Naive thymus-derived CD8-positive, alpha-beta T cell (primary cell): Measurements from ENCODE around the gene HERC4. TPM values are rescaled to one million over a fixed set of nuclear protein-coding genes. Genes with fewer than 3 reads are reported as not detected.
A peak's percentile ranks its signal among the peaks of the same experiment; 100 is the strongest.
"Not testable (repeated sequence)": the region's sequence is repeated elsewhere in the genome, so short reads cannot be mapped to it uniquely, and the experiment has no call there.

Experiments
- ATAC-seq, 2 donors: fragments of 150-1000 bp; cut with Tn5 transposase in 1 of 2; sonication (Bioruptor Pico), chemical (Tn5 transposase) in 1 of 2; 1 replicate in 1 of 2; 2 replicates in 1 of 2; pipeline ENCODE4 v1.10.0; 2021; ENCODE audit warnings: mild to moderate bottlenecking in 2 of 2, moderate library complexity in 2 of 2
- POLR2A ChIA-PET: fragments of 350-600 bp; sonication (Branson Sonifier 250); formaldehyde crosslinking; loops from one replicate; lab custom pipeline; 2021; ENCODE audit warnings: antibody characterized with exemption; lab: Charles Lee
- DNase-seq, 10 donors: peaks; one replicate each; pipeline versions ENCODE4 v3.0.0 to v3.0.0-alpha.2; 2020 to 2022
- H3K27ac Mint-ChIP-seq, 10 donors: one replicate each; pipeline ENCODE4 v1.8.0; 2020 to 2022; ENCODE audit warnings: mild to moderate bottlenecking in 10 of 10, mixed read lengths in 10 of 10, moderate library complexity in 4 of 10, inconsistent platforms in 1 of 10
- H3K27me3 Mint-ChIP-seq, 5 donors: one replicate each; pipeline ENCODE4 v1.8.0; 2021 to 2022; ENCODE audit warnings: mixed read lengths in 5 of 5
- H3K36me3 Mint-ChIP-seq, 3 donors: one replicate each; pipeline ENCODE4 v1.8.0; 2020 to 2022; ENCODE audit warnings: mixed read lengths in 3 of 3, mild to moderate bottlenecking in 2 of 3, inconsistent platforms in 1 of 3
- H3K4me1 Mint-ChIP-seq, 4 donors: one replicate each; pipeline ENCODE4 v1.8.0; 2021 to 2022; ENCODE audit warnings: mixed read lengths in 4 of 4
- H3K4me3 Mint-ChIP-seq, 10 donors: one replicate each; pipeline ENCODE4 v1.8.0; 2020 to 2022; ENCODE audit warnings: mild to moderate bottlenecking in 10 of 10, mixed read lengths in 10 of 10, moderate library complexity in 6 of 10, inconsistent platforms in 1 of 10
- H3K9me3 Mint-ChIP-seq, 9 donors: one replicate each; pipeline ENCODE4 v1.8.0; 2020 to 2022; ENCODE audit warnings: mixed read lengths in 9 of 9, mild to moderate bottlenecking in 3 of 9, inconsistent platforms in 1 of 9, moderate library complexity in 1 of 9
- polyA plus RNA-seq, 3 donors: library from polyadenylated mRNA; unstranded; fragments of 300-500 nt; fragmentation: Illumina TruSeq; gene quantifications; one replicate each; pipeline ENCODE4 v1.2.3, GENCODE V29; 2021
- total RNA-seq, 8 experiments: library from RNA in 2 of 8; stranded (reverse) in 2 of 8; gene quantifications; one replicate each; pipeline ENCODE4 v1.2.3 and lab custom pipeline; 2021 to 2026

The HERC4 gene
- total and polyA plus RNA-seq, 5 experiments from 2014 or later = 18.1 to 106 (median 24.0) TPM

DNA sequence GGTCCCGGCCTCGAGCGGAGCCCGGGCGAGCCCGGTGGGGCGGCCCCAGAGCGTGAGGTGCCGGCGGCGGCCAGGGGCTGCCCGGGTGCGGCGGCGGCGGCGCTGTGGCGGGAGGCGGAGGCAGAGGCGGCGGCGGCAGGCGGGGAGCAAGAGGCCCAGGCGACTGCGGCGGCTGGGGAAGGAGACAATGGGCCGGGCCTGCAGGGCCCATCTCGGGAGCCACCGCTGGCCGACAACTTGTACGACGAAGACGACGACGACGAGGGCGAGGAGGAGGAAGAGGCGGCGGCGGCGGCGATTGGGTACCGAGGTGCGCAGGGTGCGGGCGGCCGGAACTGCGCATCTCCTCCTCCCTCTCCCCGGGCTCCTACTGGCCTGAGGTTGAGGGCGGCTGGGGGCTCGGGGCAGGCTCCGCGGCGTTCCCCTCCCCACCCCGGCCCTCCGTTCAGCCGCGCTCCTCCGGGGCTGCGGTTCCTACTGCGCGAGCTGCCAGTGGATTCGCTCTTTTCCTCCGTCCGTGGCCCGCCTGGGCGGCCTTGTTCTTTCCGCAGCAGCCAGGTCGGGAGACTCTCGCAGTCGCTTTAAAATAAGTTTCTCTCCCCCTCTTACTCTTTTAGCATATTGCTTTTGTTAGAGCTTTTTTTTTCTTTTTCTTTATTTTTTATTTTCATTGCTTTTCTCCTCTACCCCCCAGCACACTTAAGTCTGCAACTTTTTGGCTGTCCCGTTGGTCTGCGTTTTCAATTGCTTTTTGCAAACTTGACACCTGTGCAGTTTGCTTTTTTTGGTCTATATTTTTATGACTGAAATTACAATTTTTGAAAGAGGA, 190.0 kb downstream of the HERC4 start:
- peak; percentile 70 to 90 (median 76) for DNase-seq
- Mint-ChIP-seq H3K36me3 (peaks cover 0 to 34% (median 15%) of the 10 kb centered on the region in 3 donors), H3K4me3 (peak overlapping the region; percentile 90 to 98 (median 94)), H3K9me3 (no peaks in the 10 kb centered on the region), H3K4me1 (peaks cover 19 to 48% (median 39%) of the 10 kb centered on the region in 4 donors), H3K27ac (peak overlapping the region; percentile 92 to 98 (median 96)), H3K27me3 (no peaks in the 10 kb centered on the region)
- ATAC-seq = peak; percentile 70 to 73
- POLR2A ChIA-PET = interaction anchor here (0.6 to 3.5 kb wide), 18 partner anchors 9 to 1717 kb away, joined by 3 to 32 read pairs (median 4); partner anchors contain the start of genes DDX50, HERC4, HNRNPH3 and PBLD

DNA sequence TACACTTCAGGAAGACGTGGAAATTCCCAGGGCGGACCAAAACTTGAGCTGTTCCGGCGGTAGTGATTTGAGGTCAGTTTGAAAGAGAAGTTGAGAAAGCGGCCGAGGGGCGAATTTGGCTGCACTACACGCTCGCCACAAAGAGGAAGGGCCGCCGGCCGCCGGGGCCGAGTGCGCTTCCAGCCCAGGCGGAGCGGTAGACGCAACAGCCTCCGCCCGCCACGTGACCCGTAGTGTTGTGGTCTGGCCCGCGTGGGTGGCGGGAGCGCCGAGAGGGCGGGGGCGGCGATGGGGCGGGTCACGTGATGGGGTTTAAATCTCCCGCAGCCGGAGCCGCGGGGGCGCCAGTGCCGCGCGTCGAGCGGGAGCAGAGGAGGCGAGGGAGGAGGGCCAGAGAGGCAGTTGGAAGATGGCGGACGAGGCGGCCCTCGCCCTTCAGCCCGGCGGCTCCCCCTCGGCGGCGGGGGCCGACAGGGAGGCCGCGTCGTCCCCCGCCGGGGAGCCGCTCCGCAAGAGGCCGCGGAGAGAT, 190.7 kb downstream of the HERC4 start, which contains the start of gene SIRT1:
SIRT1 (plus strand) TSS at position 344 of the 529 bp plus-strand sequence; CDS start at position 410, 66 bp downstream.
- peaks cover 0 to 27% (median 11%) of the 10 kb centered on the region in 3 donors for H3K36me3 Mint-ChIP-seq
- POLR2A ChIA-PET = interaction anchor here (0.6 to 3.5 kb wide), 9 partner anchors 10 to 448 kb away, joined by 3 to 32 read pairs (median 5); partner anchors contain the start of genes HERC4, HNRNPH3 and PBLD

DNA sequence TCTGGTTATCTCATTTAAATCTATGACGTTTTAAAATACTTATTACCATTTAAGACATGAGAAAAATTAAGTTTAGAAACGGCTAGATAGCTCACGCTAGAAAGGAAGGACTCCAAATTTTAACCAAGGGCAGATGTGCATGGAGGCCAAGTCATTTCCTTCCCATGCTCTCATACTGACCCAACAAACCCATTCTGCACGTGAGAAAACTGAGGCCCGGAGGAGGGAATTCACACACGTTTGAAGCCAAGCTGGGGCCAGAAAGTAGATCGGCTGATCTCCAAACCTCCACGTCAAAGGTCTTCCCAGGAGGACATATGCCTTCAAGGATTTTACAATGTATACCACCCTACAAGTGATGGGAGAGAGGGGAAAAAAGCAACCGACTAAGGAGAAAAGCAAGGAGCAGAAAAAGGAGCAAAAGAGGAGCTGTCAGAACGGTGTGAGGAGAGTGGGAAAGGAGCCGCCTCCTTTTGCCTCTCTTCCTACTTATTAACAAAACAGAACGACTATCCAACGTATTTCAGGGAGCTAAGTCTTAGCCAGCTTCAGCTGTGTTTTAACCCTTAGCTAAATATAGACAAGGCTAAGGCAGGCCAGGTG, 191.3 kb downstream of the HERC4 start:
- Mint-ChIP-seq H3K4me3 (peak overlapping the region; percentile 84 to 97 (median 92)), H3K27me3 (no peaks in the 10 kb centered on the region), H3K4me1 (peaks cover 14 to 39% (median 30%) of the 10 kb centered on the region in 4 donors), H3K27ac (peak overlapping the region; percentile 94 to 98 (median 96)), H3K36me3 (peaks cover 0 to 21% (median 9%) of the 10 kb centered on the region in 3 donors), H3K9me3 (no peaks in the 10 kb centered on the region)
- ATAC-seq = peak; percentile 7
- POLR2A ChIA-PET = interaction anchor here (0.6 to 3.5 kb wide), 9 partner anchors 10 to 449 kb away, joined by 3 to 32 read pairs (median 5); partner anchors contain the start of genes HERC4, HNRNPH3 and PBLD
- DNase-seq = peak in 1 of 10 donors; percentile 7

More for the DNA sequence above, 190.7 kb downstream of the HERC4 start, which contains the start of gene SIRT1:
- peak within 1 kb of the TSS; percentile 94 to 98 (median 96) for H3K27ac Mint-ChIP-seq
- H3K4me3 Mint-ChIP-seq = peak within 1 kb of the TSS; percentile 90 to 98 (median 95)
- peak; percentile 88 to 95 (median 92) for DNase-seq
- no peaks in the 10 kb centered on the region for H3K27me3 Mint-ChIP-seq
- H3K9me3 Mint-ChIP-seq = no peaks in the 10 kb centered on the region
- peak; percentile 78 to 82 for ATAC-seq
- peaks cover 16 to 45% (median 35%) of the 10 kb centered on the region in 4 donors for H3K4me1 Mint-ChIP-seq

DNA sequence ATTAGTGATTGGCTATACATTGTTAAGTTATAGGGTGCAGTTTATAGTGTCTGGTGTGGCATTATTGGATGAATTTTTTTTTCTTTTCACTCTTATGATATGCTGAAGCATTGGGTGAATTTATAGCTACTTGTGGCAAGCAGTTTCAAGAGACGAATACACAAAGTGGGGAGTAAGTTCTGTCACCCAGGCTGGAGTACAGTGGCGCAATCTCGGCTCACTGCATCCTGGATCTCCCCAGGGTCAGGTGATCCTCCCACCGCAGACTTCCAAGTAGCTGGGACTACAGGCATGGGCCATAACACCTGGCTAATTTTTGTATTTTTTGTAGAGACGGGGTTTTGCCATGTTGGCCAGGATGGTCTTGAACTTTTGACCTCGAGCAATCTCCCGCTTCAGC, 196.9 kb downstream of the HERC4 start:
- no peaks in the 10 kb centered on the region for H3K36me3 Mint-ChIP-seq
- H3K9me3 Mint-ChIP-seq = no peaks in the 10 kb centered on the region
- no peak for ATAC-seq
- POLR2A ChIA-PET = no interaction called here
- DNase-seq = no peak
- no peak overlapping the region for H3K27ac Mint-ChIP-seq
- no peaks in the 10 kb centered on the region for H3K4me1 Mint-ChIP-seq
- H3K4me3 Mint-ChIP-seq = no peak overlapping the region
- no peaks in the 10 kb centered on the region for H3K27me3 Mint-ChIP-seq

DNA sequence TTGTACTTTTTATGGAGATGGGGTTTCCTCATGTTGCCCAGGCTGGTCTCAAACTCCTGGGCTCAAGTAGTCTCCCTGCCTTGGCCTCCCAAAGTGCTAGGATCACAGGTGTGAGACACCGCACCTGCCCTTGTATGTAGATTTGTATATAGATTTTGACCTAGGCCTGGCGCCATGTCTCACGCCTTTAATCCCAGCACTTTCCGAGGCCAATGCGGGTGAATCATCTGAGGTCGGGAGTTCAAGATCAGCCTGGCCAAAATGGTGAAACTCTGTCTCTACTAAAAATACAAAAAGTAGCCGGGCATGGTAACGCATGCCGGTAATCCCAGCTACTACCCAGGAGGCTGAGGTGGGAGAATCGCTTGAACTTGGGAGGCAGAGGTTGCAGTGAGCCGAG, 197.7 kb downstream of the HERC4 start:
- H3K4me1 Mint-ChIP-seq, POLR2A ChIA-PET, ATAC-seq, H3K36me3 Mint-ChIP-seq, H3K9me3 Mint-ChIP-seq, DNase-seq, H3K27ac Mint-ChIP-seq, H3K27me3 Mint-ChIP-seq, H3K4me3 Mint-ChIP-seq: not testable (repeated sequence)

DNA sequence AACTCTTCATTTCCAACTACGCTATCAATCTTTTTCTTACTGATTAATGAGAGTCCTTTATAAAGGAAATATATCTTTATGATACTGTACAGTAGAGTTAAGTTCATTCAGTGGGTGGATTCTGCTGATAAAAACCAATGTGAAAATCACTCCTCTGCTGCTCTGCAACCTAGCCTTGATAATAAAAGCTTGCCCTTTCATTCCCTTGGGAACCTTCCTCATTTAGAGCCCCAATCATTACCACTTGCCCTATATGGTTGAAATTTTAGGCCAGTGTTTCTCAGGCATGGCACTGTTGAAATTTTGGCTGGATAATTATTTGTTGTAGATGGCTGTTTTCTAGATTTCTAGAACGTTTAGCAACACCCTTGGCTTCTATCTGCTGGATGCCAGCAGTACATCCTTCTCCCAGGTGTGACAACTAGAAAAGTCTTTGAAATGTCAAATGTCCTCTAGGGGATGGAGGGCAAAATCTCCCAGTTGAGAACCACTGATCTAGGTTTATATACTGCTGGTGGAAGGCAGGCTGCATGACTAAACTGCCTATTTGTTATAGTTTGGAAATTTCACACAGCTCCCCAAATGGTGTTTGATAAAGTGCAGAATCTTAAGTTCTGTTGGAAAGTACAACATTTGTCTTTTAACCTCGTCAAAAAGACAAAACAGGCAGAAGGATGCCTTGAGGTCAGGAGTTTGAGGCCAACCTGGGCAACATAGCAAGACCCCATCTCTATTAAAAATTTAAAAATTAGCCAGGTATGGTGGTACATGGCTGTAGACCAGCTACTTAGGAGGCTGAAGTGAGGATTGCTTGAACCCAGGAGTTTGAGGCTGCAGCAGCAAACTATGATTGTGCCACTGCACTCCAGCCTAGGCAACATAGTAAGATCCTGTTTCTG, 199.5 kb downstream of the HERC4 start:
- Mint-ChIP-seq H3K27ac (peak overlapping the region in 1 of 10 donors; percentile 1), H3K4me1 (no peaks in the 10 kb centered on the region), H3K4me3 (no peak overlapping the region), H3K9me3 (no peaks in the 10 kb centered on the region), H3K36me3 (no peaks in the 10 kb centered on the region), H3K27me3 (no peaks in the 10 kb centered on the region)
- ATAC-seq (no peak), DNase-seq (no peak)
- POLR2A ChIA-PET = no interaction called here

Other genes starting within 250 kb of the HERC4 start
- gene DNAJC12, start 237.1 kb downstream of the HERC4 start, total RNA-seq = not detected
- gene DNAJC12, start 237.1 kb downstream of the HERC4 start, polyA plus RNA-seq = 1 to 10 TPM in 1 of 3 donors, under 1 TPM in 1, not detected in 1; 0.30 to 1.4 TPM
- 10 to 100 TPM; 55.8 to 60.9 TPM for gene SIRT1, start 190.6 kb downstream of the HERC4 start, total RNA-seq
- gene SIRT1, start 190.6 kb downstream of the HERC4 start, polyA plus RNA-seq = 10 to 100 TPM; 10.2 to 18.7 (median 12.4) TPM
- gene MYPN, start 34.2 kb upstream of the HERC4 start, total RNA-seq = not detected
- not detected for gene MYPN, start 34.2 kb upstream of the HERC4 start, polyA plus RNA-seq
- gene ATOH7, start 156.8 kb upstream of the HERC4 start, total RNA-seq = not detected
- gene ATOH7, start 156.8 kb upstream of the HERC4 start, polyA plus RNA-seq = not detected